Subcutaneous adipose tissue (tissue), 4 donors: ENCODE results near the gene ARHGEF33. TPM values are rescaled to one million over a fixed set of nuclear protein-coding genes. Genes with fewer than 3 reads are reported as not detected.

Source experiments
- CTCF ChIP-seq: fragments of 450-650 bp; IDR thresholded peaks from one replicate; pipeline ENCODE4 v1.5.1; 2016; ENCODE audit warnings: low read depth, mild to moderate bottlenecking, control low read depth, antibody characterized with exemption, moderate library complexity
- total RNA-seq, 4 donors: library from RNA; depleted of rRNA; stranded (reverse); fragments of >200 nt; gene quantifications; one replicate each; pipeline ENCODE4 v1.1.0, GENCODE V29; 2016

The ARHGEF33 gene
- total RNA-seq, 4 donors from 2014 or later = 0.38 to 3.1 (median 1.1) TPM

GRCh38 chr2:38945372-38945771 lies 55.7 kb downstream of the ARHGEF33 start:
- TF ChIP-seq CTCF = no peak

GRCh38 chr2:38945911-38946310 lies 56.2 kb downstream of the ARHGEF33 start:
- TF ChIP-seq CTCF = no peak

- TF ChIP-seq CTCF = no peak
Observed at GRCh38 chr2:38947241-38948239, 57.9 kb downstream of the ARHGEF33 start.

- no peak for TF ChIP-seq CTCF
Observed at GRCh38 chr2:38948387-38948882, 58.8 kb downstream of the ARHGEF33 start.

GRCh38 chr2:38948995-38949394 lies 59.3 kb downstream of the ARHGEF33 start:
- TF ChIP-seq CTCF = no peak

- TF ChIP-seq CTCF = no peak
Observed at GRCh38 chr2:38951766-38952165, 62.1 kb downstream of the ARHGEF33 start.

- TF ChIP-seq CTCF = no peak
Observed at GRCh38 chr2:38957972-38958371, 68.3 kb downstream of the ARHGEF33 start.
